Fibroblast of pulmonary artery (primary cell): ENCODE results near the gene NDC1.

Experiments
- DNase-seq: peaks from one replicate; pipeline ENCODE4 v3.0.0-alpha.2; 2010; ENCODE audit warnings: low read depth
- H3K4me3 ChIP-seq: replicated peaks from 2 replicates; pipeline ENCODE4 v1.5.1; 2011; ENCODE audit warnings: low read depth, mild to moderate bottlenecking, control low read depth, low read length, moderate library complexity
- CTCF ChIP-seq: IDR thresholded peaks from 2 replicates; pipeline ENCODE4 v1.5.1; 2011; ENCODE audit warnings: mild to moderate bottlenecking, control low read depth, low read length, inconsistent platforms; ENCODE audit errors: missing control alignments

Gene NDC1

GRCh38 chr1:53733975-53734649 lies 104.0 kb downstream of the NDC1 start:
- no peak for TF ChIP-seq CTCF
- no peak overlapping the region for H3K4me3 ChIP-seq
- DNase-seq = no peak

- no peak for TF ChIP-seq CTCF
- H3K4me3 ChIP-seq = no peak overlapping the region
- DNase-seq = no peak
These were observed 104.6 kb downstream of the NDC1 start for GRCh38 chr1:53733447-53733931.

- DNase-seq = peak; percentile 84
- no peak for TF ChIP-seq CTCF
- peak overlapping the region; percentile 27 for H3K4me3 ChIP-seq
These were observed 105.2 kb downstream of the NDC1 start for GRCh38 chr1:53732912-53733317.

GRCh38 chr1:53732409-53732808 lies 105.7 kb downstream of the NDC1 start:
- no peak for TF ChIP-seq CTCF
- no peak for DNase-seq
- no peak overlapping the region for H3K4me3 ChIP-seq

GRCh38 chr1:53731779-53732305 lies 106.3 kb downstream of the NDC1 start:
- no peak for DNase-seq

GRCh38 chr1:53731043-53731600 lies 107.0 kb downstream of the NDC1 start:
- no peak overlapping the region for H3K4me3 ChIP-seq
- DNase-seq = no peak
- TF ChIP-seq CTCF = no peak

More at GRCh38 chr1:53731779-53732305, 106.3 kb downstream of the NDC1 start:
- H3K4me3 ChIP-seq = no peak overlapping the region
- TF ChIP-seq CTCF = no peak
